Breast epithelium (tissue), 3 donors: ENCODE data around the gene ZP3.
"Not testable (repeated sequence)": the region's sequence is repeated elsewhere in the genome, so short reads cannot be mapped to it uniquely, and the experiment has no call there.

Source experiments
- CTCF ChIP-seq, 3 donors: fragments of 450-650 bp; IDR thresholded peaks; one replicate each; pipeline ENCODE4 v1.5.1; 2016 to 2017; ENCODE audit warnings: antibody characterized with exemption in 3 of 3, mild to moderate bottlenecking in 3 of 3, moderate library complexity in 3 of 3
- POLR2AphosphoS5 ChIP-seq, 3 donors: sonication (generic); formaldehyde crosslinking; IDR thresholded peaks; one replicate each; pipeline ENCODE4 v1.6.1; 2017; ENCODE audit warnings: antibody characterized with exemption in 3 of 3

- TF ChIP-seq CTCF, POLR2AphosphoS5 (IDR thresholded peaks at IDR 0.05): not testable (repeated sequence)
Observed at GRCh38 chr7:76462271-76462882, 37.6 kb downstream of the ZP3 start.
